Fibroblast of lung (primary cell): ENCODE results near the gene MOCOS.

Experiments used
- EZH2 ChIP-seq: IDR thresholded peaks from 2 replicates; pipeline ENCODE4 v1.5.1; 2012; ENCODE audit warnings: low read length, control low read depth, mild to moderate bottlenecking; ENCODE audit errors: missing control alignments
- TF ChIP-seq, protein P1 (sequence below), 2 donors: IDR thresholded peaks in 1 of 2; conservative IDR thresholded peaks in 1 of 2; 1 replicate in 1 of 2; 2 replicates in 1 of 2; pipeline ENCODE4 v1.5.1; 2011 to 2012; ENCODE audit warnings: low read length in 2 of 2, control low read depth in 1 of 2, inconsistent platforms in 1 of 2, low read depth in 1 of 2, mild to moderate bottlenecking in 1 of 2

DNA sequence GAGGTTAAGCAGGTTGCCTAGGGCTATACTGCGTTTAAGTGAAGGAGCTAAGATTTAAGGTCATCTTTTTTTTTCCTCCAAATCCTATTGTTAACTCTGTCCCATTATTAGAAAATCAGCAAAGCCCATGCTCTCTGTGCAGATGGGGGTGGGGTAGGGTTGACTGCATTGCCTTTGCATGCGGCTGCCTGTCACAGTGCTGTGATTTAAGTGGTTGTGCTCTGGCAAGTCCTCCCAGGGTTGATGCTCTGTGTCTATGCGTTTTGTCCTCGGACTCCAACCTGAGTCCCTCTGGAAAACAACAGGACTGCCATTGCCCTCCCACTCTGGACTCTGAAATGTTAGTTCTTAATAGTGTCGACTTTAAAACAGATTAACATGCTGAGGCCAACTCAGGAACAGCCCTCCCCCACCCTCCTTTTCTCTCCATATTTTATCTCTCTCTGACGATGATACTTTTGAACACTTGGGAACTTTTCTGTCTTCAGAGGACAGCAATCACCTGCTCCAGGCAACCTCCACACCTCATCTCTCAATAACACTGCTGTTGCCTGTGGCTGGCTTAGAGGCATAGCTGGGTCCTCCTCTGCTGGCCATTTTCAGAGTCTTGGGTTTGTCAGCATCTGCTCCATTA is 116.0 kb downstream of the MOCOS start:
- TF ChIP-seq, protein P1, sequence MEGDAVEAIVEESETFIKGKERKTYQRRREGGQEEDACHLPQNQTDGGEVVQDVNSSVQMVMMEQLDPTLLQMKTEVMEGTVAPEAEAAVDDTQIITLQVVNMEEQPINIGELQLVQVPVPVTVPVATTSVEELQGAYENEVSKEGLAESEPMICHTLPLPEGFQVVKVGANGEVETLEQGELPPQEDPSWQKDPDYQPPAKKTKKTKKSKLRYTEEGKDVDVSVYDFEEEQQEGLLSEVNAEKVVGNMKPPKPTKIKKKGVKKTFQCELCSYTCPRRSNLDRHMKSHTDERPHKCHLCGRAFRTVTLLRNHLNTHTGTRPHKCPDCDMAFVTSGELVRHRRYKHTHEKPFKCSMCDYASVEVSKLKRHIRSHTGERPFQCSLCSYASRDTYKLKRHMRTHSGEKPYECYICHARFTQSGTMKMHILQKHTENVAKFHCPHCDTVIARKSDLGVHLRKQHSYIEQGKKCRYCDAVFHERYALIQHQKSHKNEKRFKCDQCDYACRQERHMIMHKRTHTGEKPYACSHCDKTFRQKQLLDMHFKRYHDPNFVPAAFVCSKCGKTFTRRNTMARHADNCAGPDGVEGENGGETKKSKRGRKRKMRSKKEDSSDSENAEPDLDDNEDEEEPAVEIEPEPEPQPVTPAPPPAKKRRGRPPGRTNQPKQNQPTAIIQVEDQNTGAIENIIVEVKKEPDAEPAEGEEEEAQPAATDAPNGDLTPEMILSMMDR (conservative IDR thresholded peaks at IDR 0.05 in 1 of 2, IDR thresholded peaks at IDR 0.05 in 1 of 2; ENCODE audit: low read depth in 1 of 2, low read length in 2 of 2): no peak
- no peak for TF ChIP-seq EZH2
